OCI-M1 (cell line): ENCODE results near the gene MSH6.
"Not testable (repeated sequence)": the region's sequence is repeated elsewhere in the genome, so short reads cannot be mapped to it uniquely, and the experiment has no call there.

Experiments
- DNase-seq: peaks from one replicate; lab custom pipeline; 2025; lab: John Stamatoyannopoulos, UW

The MSH6 gene

DNA sequence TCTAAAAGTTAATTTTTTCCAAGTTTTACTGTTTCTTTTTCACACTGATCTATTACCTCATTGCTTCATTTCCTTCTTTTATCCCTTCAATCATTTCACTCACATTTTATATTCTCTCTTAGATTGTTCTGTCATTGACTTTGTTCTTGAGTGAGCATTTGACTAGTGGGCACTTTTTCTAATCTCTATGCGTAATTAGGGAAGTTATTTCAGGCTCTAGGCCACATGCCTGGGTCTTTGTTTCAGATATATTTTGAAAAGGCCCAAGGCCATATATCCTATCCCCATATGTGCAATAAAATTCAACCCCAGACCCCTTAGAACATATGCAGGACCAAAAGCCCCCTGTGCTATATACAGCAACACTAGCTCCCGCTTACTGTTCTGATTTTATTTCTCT lies 61.2 kb downstream of the MSH6 start:
- DNase-seq: no peak

DNA sequence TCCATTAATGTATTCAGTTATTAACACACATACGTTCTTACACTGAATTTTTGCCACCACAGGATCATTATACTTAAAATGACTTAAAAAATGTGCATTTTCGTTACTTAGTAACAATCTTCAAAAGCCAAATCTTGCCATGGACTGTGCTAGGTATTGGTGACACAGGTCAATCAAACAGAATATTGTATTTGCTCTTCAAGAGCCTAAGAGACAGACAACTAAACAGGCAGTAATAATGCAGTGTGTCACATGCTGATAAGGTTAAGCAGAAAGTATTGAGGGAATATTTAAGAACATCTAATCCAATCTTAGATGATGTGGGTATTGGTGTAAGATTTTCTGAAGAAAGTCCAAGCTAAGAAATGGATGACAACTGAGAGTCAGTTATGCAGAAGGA lies 66.4 kb downstream of the MSH6 start:
- no peak for DNase-seq

GRCh38 chr2:47850198-47850597 lies 67.3 kb downstream of the MSH6 start:
- DNase-seq: no peak

DNA sequence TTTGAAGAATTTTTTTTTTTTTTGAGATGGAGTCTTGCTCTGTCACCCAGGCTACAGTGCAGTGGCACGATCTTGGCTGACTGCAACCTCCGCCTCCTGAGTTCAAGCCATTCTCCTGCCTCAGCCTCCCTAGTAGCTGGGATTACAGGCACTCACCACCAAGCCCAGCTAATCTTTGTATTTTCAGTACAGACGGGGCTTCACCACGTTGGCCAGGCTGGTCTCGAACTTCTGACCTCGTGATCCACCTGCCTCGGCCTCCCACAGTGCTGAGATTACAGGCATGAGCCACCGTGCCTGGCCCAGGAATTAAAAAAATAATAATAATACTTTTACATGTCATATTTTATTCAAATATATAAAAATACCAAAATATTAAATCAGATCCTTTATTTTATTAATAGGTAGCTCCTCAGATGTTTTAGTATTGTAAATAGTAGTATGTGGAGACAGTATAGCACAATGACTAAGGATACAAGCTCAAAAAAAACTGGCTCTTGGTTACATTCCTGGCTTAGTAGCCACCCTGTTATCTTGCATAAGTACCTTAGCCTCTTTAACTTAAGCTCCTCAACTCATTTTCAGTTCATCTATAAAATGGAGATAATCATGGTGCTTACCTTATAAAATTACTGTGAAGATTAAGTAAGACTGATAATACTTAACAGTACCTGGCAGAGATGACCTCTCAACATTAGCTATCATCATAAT lies 70.3 kb downstream of the MSH6 start:
- DNase-seq: not testable (repeated sequence)
